ENCODE results near the gene UNC80. TPM values are rescaled to one million over a fixed set of nuclear protein-coding genes. Genes with fewer than 3 reads are reported as not detected.

Gene UNC80
- 1 to 10 TPM in 2 of 7 donors, under 1 TPM in 5; 0.12 to 1.1 (median 0.85) TPM for total RNA-seq
- under 1 TPM; 0.17 to 0.45 TPM for polyA plus RNA-seq
- long read RNA-seq, donor 1, partial matches to known transcripts, result 0 of 1 reads
- long read RNA-seq, donor 1, other reads (novel, unspliced or antisense), result 1 of 1 reads
- long read RNA-seq, donor 2, result 0 reads
- long read RNA-seq, donor 3, result 0 reads

- peak; percentile 52 to 89 (median 73) for DNase-seq
- intact Hi-C loops (cut with DNase I), result no loop called here
- Histone ChIP-seq H3K27me3 (no peaks in the 10 kb centered on the region), H3K4me3 (no peak within 1 kb of the TSS), H3K36me3 (no peaks in the 10 kb centered on the region), H3K4me1 (ENCODE audit: insufficient read depth) (peaks cover 3% of the 10 kb centered on the region), H3K27ac (no peak within 1 kb of the TSS), H3K9me3 (no peaks in the 10 kb centered on the region)
- 1 to 3% (median 2%) methylated on average over 42 to 70 of the region's 73 CpGs for WGBS, 3 donors
- TF ChIP-seq CTCF (IDR thresholded peaks at IDR 0.05) (no peak), POLR2A (IDR thresholded peaks at IDR 0.05) (no peak), EP300 (IDR thresholded peaks at IDR 0.05) (no peak)
Observed at GRCh38 chr2:209771474-209772289, at the start of gene UNC80. TSS of gene UNC80 (plus strand) at chr2:209771832. CDS start at chr2:209772073, 241 bp downstream.

GRCh38 chr2:209726311-209726710 is 45.3 kb upstream of the UNC80 start:
- WGBS, 3 donors, result 69 to 75% (median 72%) methylated on average over 2 of the region's 2 CpGs

GRCh38 chr2:209727077-209727476 is 44.6 kb upstream of the UNC80 start:
- no peak for DNase-seq
- Histone ChIP-seq H3K27ac (no peak overlapping the region), H3K27me3 (no peaks in the 10 kb centered on the region), H3K4me3 (no peak overlapping the region), H3K9me3 (no peaks in the 10 kb centered on the region), H3K4me1 (ENCODE audit: insufficient read depth) (no peaks in the 10 kb centered on the region), H3K36me3 (no peaks in the 10 kb centered on the region)
- TF ChIP-seq CTCF (IDR thresholded peaks at IDR 0.05) (no peak), EP300 (IDR thresholded peaks at IDR 0.05) (no peak), POLR2A (IDR thresholded peaks at IDR 0.05) (no peak)
- 46 to 74% (median 59%) methylated on average over 2 of the region's 2 CpGs for WGBS, 3 donors
- intact Hi-C loops (cut with DNase I), result no loop called here

More at GRCh38 chr2:209726311-209726710, 45.3 kb upstream of the UNC80 start:
- no peak overlapping the region for H3K4me3 ChIP-seq
- H3K9me3 ChIP-seq, result no peaks in the 10 kb centered on the region
- no peak for DNase-seq
- H3K36me3 ChIP-seq, result no peaks in the 10 kb centered on the region
- no peak for TF ChIP-seq EP300 (IDR thresholded peaks at IDR 0.05)
- TF ChIP-seq CTCF (IDR thresholded peaks at IDR 0.05), result no peak
- no peak for TF ChIP-seq POLR2A (IDR thresholded peaks at IDR 0.05)
- intact Hi-C loops (cut with DNase I), result no loop called here
- no peaks in the 10 kb centered on the region for H3K4me1 ChIP-seq (ENCODE audit: insufficient read depth)
- no peak overlapping the region for H3K27ac ChIP-seq
- no peaks in the 10 kb centered on the region for H3K27me3 ChIP-seq

- Histone ChIP-seq H3K9me3 (no peaks in the 10 kb centered on the region), H3K27me3 (no peaks in the 10 kb centered on the region), H3K36me3 (no peaks in the 10 kb centered on the region), H3K27ac (no peak overlapping the region), H3K4me3 (no peak overlapping the region), H3K4me1 (ENCODE audit: insufficient read depth) (no peaks in the 10 kb centered on the region)
- no peak for TF ChIP-seq EP300 (IDR thresholded peaks at IDR 0.05)
- TF ChIP-seq POLR2A (IDR thresholded peaks at IDR 0.05), result no peak
- TF ChIP-seq CTCF (IDR thresholded peaks at IDR 0.05), result no peak
- intact Hi-C loops (cut with DNase I), result no loop called here
- DNase-seq, result no peak
- WGBS, 3 donors, result 85 to 86% (median 85%) methylated on average over 3 of the region's 3 CpGs
Observed at GRCh38 chr2:209734805-209735204, 36.8 kb upstream of the UNC80 start.

Measured in ovary (tissue), 10 donors.